ENCODE data around the gene PRPS2.

- TF ChIP-seq CTCF (conservative IDR thresholded peaks at IDR 0.05; ENCODE audit: low read depth, low read length) = no peak
- no peak for TF ChIP-seq EZH2 (IDR thresholded peaks at IDR 0.05; ENCODE audit: low read length, unreplicated experiment)
- no peak for TF ChIP-seq EZH2phosphoT487 (IDR thresholded peaks at IDR 0.05; ENCODE audit: borderline replicate concordance, low read length)
These were observed 11.5 kb downstream of the PRPS2 start for GRCh38 chrX:12802741-12803140.

All from PC-3 (cell line).